SK-N-SH (cell line): ENCODE data around the gene FKBP8. TPM values are rescaled to one million over a fixed set of nuclear protein-coding genes. Genes with fewer than 3 reads are reported as not detected.

Experiments used
- CTCF ChIA-PET: fragments of 300-600, 350-600 bp; formaldehyde crosslinking; extraction: SDS; loops from one replicate; lab custom pipeline; 2021; lab: Yijun Ruan, JAX
- POLR2A ChIA-PET: fragments of 350-600 bp; sonication (Branson Sonifier 250); formaldehyde crosslinking; extraction: SDS; loops from one replicate; lab custom pipeline; 2020; ENCODE audit warnings: antibody characterized with exemption, inconsistent platforms; lab: Yijun Ruan, JAX
- DNase-seq: peaks from one replicate; pipeline ENCODE4 v3.0.0; 2012
- H2AFZ ChIP-seq: fragments of 200-600 bp; sonication (generic); 2 replicates; pipeline ENCODE4 v1.8.1; 2016; ENCODE audit warnings: antibody characterized with exemption, mild to moderate bottlenecking, low read depth
- H3F3A ChIP-seq: fragments of 200-600 bp; sonication (generic); replicated peaks from 2 replicates; pipeline ENCODE3; 2016; ENCODE audit warnings: antibody characterized with exemption, mild to moderate bottlenecking; ENCODE audit not compliant: insufficient read depth
- H3K27ac ChIP-seq, 2 experiments: fragments of 200-500 bp in 1 of 2; fragments of 200-600 bp in 1 of 2; sonication (Bioruptor generic) in 1 of 2; sonication (generic), shearing (Covaris generic) in 1 of 2; 2 replicates each; pipeline versions ENCODE4 v1.5.1 to v1.6.1; 2014 to 2016; ENCODE audit warnings: low read depth in 2 of 2, inconsistent platforms in 1 of 2, low read length in 1 of 2, mild to moderate bottlenecking in 1 of 2, mixed read lengths in 1 of 2
- H3K27me3 ChIP-seq: fragments of 200-600 bp; sonication (generic), shearing (Covaris generic); 2 replicates; pipeline ENCODE4 v1.6.1; 2016; ENCODE audit warnings: mixed run types; ENCODE audit not compliant: insufficient read depth
- H3K36me3 ChIP-seq, 2 experiments: fragments of 200-500 bp in 1 of 2; fragments of 200-600 bp in 1 of 2; sonication (Bioruptor generic) in 1 of 2; sonication (generic) in 1 of 2; replicated peaks in 1 of 2; 2 replicates each; pipeline versions ENCODE3 to v1.5.1; 2014 to 2016; ENCODE audit warnings: low read length in 1 of 2, mild to moderate bottlenecking in 1 of 2; ENCODE audit not compliant: insufficient read depth in 2 of 2, control insufficient read depth in 1 of 2
- H3K4me1 ChIP-seq, 2 experiments: fragments of 200-500 bp in 1 of 2; fragments of 200-600 bp in 1 of 2; sonication (Bioruptor generic) in 1 of 2; sonication (generic), shearing (Covaris generic) in 1 of 2; 2 replicates each; pipeline versions ENCODE4 v1.5.1 to v1.6.1; 2014 to 2016; ENCODE audit warnings: low read depth in 1 of 2, low read length in 1 of 2, mixed run types in 1 of 2; ENCODE audit not compliant: insufficient read depth in 2 of 2, control insufficient read depth in 1 of 2
- H3K4me2 ChIP-seq: fragments of 200-600 bp; sonication (generic), shearing (Covaris generic); 2 replicates; pipeline ENCODE4 v1.6.1; 2017; ENCODE audit warnings: mixed run types
- H3K4me3 ChIP-seq, 2 experiments: fragments of 200-500 bp in 1 of 2; fragments of 200-600 bp in 1 of 2; sonication (Bioruptor generic) in 1 of 2; sonication (generic), shearing (Covaris generic) in 1 of 2; 2 replicates each; pipeline versions ENCODE4 v1.5.1 to v1.8.1; 2014 to 2016; ENCODE audit warnings: low read depth in 2 of 2, inconsistent platforms in 1 of 2, low read length in 1 of 2, mild to moderate bottlenecking in 1 of 2, mixed read lengths in 1 of 2, moderate library complexity in 1 of 2
- H3K79me2 ChIP-seq: fragments of 200-600 bp; sonication (generic); 2 replicates; pipeline ENCODE4 v1.8.1; 2017; ENCODE audit warnings: mild to moderate bottlenecking; ENCODE audit not compliant: insufficient read depth
- H3K9ac ChIP-seq: fragments of 200-600 bp; sonication (generic); 2 replicates; pipeline ENCODE4 v1.6.1; 2017; ENCODE audit warnings: mixed run types
- H3K9me2 ChIP-seq: fragments of 200-600 bp; sonication (generic); 2 replicates; pipeline ENCODE4 v1.6.1; 2017; ENCODE audit warnings: mixed run types
- H3K9me3 ChIP-seq: fragments of 200-600 bp; sonication (generic); 2 replicates; pipeline ENCODE4 v1.6.1; 2017; ENCODE audit warnings: mixed run types, mild to moderate bottlenecking, moderate library complexity
- H4K20me1 ChIP-seq: fragments of 200-600 bp; sonication (generic); 2 replicates; pipeline ENCODE4 v1.6.1; 2017; ENCODE audit warnings: mild to moderate bottlenecking, mixed run types; ENCODE audit not compliant: insufficient read depth
- ELF1 ChIP-seq: IDR thresholded peaks from 2 replicates; pipeline ENCODE4 v1.4.0; 2012
- FOXJ3 ChIP-seq: sonication (generic); formaldehyde crosslinking; IDR thresholded peaks from 2 replicates; pipeline ENCODE4 v1.5.1; 2020; ENCODE audit warnings: mild to moderate bottlenecking, missing genetic modification reagents
- IRF3 ChIP-seq: fragments of 150-350 bp; IDR thresholded peaks from 2 replicates; pipeline ENCODE4 v1.6.1; 2016; ENCODE audit warnings: mild to moderate bottlenecking, low read depth, low read length
- JUND ChIP-seq: IDR thresholded peaks from 2 replicates; pipeline ENCODE4 v1.4.0; 2012
- MAX ChIP-seq: IDR thresholded peaks from 2 replicates; pipeline ENCODE4 v1.4.0; 2012; ENCODE audit warnings: low read depth
- MEF2A ChIP-seq: IDR thresholded peaks from 2 replicates; pipeline ENCODE4 v1.4.0; 2012; ENCODE audit warnings: low read depth, borderline replicate concordance
- MXI1 ChIP-seq: IDR thresholded peaks from 2 replicates; pipeline ENCODE4 v1.6.1; 2012; ENCODE audit warnings: mild to moderate bottlenecking, low read depth, low read length, improper control_type of control experiment
- NFIC ChIP-seq: IDR thresholded peaks from 2 replicates; pipeline ENCODE4 v1.4.0; 2012; ENCODE audit warnings: borderline replicate concordance
- RXRA ChIP-seq: IDR thresholded peaks from 2 replicates; pipeline ENCODE4 v1.4.0; 2012; ENCODE audit warnings: low read depth, mild to moderate bottlenecking, borderline replicate concordance
- TAF1 ChIP-seq: IDR thresholded peaks from 2 replicates; pipeline ENCODE4 v1.6.1; 2012; ENCODE audit warnings: low read depth, mild to moderate bottlenecking, low read length, moderate library complexity, borderline replicate concordance
- TEAD4 ChIP-seq: IDR thresholded peaks from 2 replicates; pipeline ENCODE4 v1.4.0; 2012; ENCODE audit warnings: mild to moderate bottlenecking, borderline replicate concordance; ENCODE audit not compliant: insufficient read depth
- USF2 ChIP-seq: fragments of 150-350 bp; IDR thresholded peaks from 2 replicates; pipeline ENCODE4 v1.6.1; 2017; ENCODE audit warnings: antibody characterized with exemption, low read length, low read depth, borderline replicate concordance
- WGBS: methylation state at CpG from one replicate; pipeline ENCODE4 v1.1.6; 2017; ENCODE audit warnings: low lambda C conversion rate; 5-methylcytosine and 5-hydroxymethylcytosine counted together
- polyA plus RNA-seq, 3 experiments: library from polyadenylated mRNA; depleted of rRNA; stranded (reverse); fragments of >200 nt; gene quantifications; 2 replicates each; pipeline ENCODE4 v1.2.3, GENCODE V29; 2012
- TF ChIP-seq, protein P1 (sequence below): IDR thresholded peaks from 2 replicates; pipeline ENCODE4 v1.4.0; 2012; ENCODE audit warnings: low read depth, borderline replicate concordance

FKBP8 gene
- polyA plus RNA-seq, 1 of the 3 experiments (the other 2 are of a cell fraction), result 273 TPM

DNA sequence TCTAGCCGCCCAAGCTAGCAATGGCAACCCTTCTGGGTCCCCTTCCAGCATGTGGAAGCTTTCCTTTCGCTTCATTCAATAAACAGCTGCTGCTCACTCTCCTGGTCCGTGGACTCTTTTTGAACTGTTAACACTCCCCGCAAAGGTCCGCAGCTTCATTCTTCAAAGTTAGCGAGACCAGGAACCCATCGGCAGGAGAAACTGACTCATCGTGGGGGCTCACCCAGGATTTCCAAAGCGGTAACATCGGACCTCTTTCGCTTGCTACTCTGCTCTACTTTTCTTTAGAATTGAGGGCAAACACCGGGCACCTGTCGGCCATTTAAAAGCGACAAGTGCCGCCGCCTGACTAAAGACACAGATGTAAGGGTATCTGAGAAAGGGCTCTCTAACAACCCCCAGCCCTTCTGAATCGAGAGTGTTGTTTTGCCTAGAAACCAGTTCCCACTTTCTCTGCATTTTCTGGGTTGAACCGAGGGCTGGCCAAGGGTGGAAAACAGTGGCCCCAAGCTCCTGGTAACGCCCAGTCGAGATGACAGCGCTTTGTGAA lies 34.1 kb upstream of the FKBP8 start:
- CTCF ChIA-PET, result interaction anchor here (2.5 to 3.7 kb wide), 2 partner anchors 10 to 13 kb away, joined by 14 to 22 read pairs; partner anchors contain the start of gene REX1BD
- WGBS, result 90% methylated on average over 21 of the region's 21 CpGs
- H3K27me3 ChIP-seq, result no peaks in the 10 kb centered on the region
- no peak overlapping the region for H3K27ac ChIP-seq
- peaks cover 22% of the 10 kb centered on the region for H3K79me2 ChIP-seq
- TF ChIP-seq JUND, result no peak
- TF ChIP-seq, protein P1, sequence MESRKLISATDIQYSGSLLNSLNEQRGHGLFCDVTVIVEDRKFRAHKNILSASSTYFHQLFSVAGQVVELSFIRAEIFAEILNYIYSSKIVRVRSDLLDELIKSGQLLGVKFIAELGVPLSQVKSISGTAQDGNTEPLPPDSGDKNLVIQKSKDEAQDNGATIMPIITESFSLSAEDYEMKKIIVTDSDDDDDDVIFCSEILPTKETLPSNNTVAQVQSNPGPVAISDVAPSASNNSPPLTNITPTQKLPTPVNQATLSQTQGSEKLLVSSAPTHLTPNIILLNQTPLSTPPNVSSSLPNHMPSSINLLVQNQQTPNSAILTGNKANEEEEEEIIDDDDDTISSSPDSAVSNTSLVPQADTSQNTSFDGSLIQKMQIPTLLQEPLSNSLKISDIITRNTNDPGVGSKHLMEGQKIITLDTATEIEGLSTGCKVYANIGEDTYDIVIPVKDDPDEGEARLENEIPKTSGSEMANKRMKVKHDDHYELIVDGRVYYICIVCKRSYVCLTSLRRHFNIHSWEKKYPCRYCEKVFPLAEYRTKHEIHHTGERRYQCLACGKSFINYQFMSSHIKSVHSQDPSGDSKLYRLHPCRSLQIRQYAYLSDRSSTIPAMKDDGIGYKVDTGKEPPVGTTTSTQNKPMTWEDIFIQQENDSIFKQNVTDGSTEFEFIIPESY, result no peak
- TF ChIP-seq IRF3, result no peak
- no peak for TF ChIP-seq RXRA
- no peak for TF ChIP-seq TAF1
- TF ChIP-seq ELF1, result no peak
- no peak for TF ChIP-seq TEAD4
- TF ChIP-seq MAX, result no peak
- TF ChIP-seq MEF2A, result no peak
- TF ChIP-seq MXI1, result no peak
- no peak for TF ChIP-seq NFIC
- TF ChIP-seq USF2, result no peak
- no peak for TF ChIP-seq FOXJ3 (CRISPR knock-in tag)
- TF ChIP-seq, all 33 proteins: peak for 0
- Histone ChIP-seq H3K9me3 (no peaks in the 10 kb centered on the region), H3K9me2 (no peaks in the 10 kb centered on the region), H2AFZ (no peak overlapping the region), H3K4me1 (peaks cover 10 to 12% of the 10 kb centered on the region in 2 experiments; a peak in 3 of 4 replicates), H3K9ac (no peak overlapping the region), H3K4me3 (no peak overlapping the region), H3F3A (peaks cover 34% of the 10 kb centered on the region), H3K36me3 (peaks cover 34 to 38% of the 10 kb centered on the region in 2 experiments), H4K20me1 (peaks cover 29% of the 10 kb centered on the region), H3K4me2 (no peak overlapping the region)
- POLR2A ChIA-PET, result interaction anchor here (1.0 to 3.5 kb wide), 2 partner anchors 11 to 13 kb away, joined by 3 to 14 read pairs; partner anchors contain the start of gene REX1BD
- DNase-seq, result no peak
